Adrenal gland (tissue), 12 donors: ENCODE results near the gene ZNF619. TPM values are rescaled to one million over a fixed set of nuclear protein-coding genes. Genes with fewer than 3 reads are reported as not detected.

Source experiments
- DNase-seq, 7 donors: peaks; one replicate each; pipeline ENCODE4 v3.0.0-alpha.2; 2019 to 2020
- H3K27ac ChIP-seq, 5 donors: fragments of 200-600 bp; sonication (generic) in 4 of 5; 1 replicate in 3 of 5; 2 replicates in 2 of 5; pipeline versions ENCODE4 v1.5.1 to v1.8.0; 2016 to 2020; ENCODE audit warnings: mild to moderate bottlenecking in 1 of 5
- H3K27me3 ChIP-seq: fragments of 200-600 bp; 2 replicates; pipeline ENCODE4 v1.8.0; 2021
- H3K36me3 ChIP-seq, 2 donors: fragments of 200-600 bp; replicated peaks in 1 of 2; 1 replicate in 1 of 2; 2 replicates in 1 of 2; pipeline versions ENCODE4 v1.5.1 to v1.8.0; 2018 to 2022
- H3K4me1 ChIP-seq, 2 donors: fragments of 200-600 bp; replicated peaks in 1 of 2; 1 replicate in 1 of 2; 2 replicates in 1 of 2; pipeline versions ENCODE4 v1.5.1 to v1.8.0; 2018 to 2021
- H3K4me3 ChIP-seq, 4 donors: fragments of 200-600 bp; sonication (generic) in 3 of 4; one replicate each; pipeline ENCODE4 v1.5.1; 2016 to 2018
- H3K9me3 ChIP-seq, 3 donors: fragments of 200-600 bp; sonication (generic) in 1 of 3; replicated peaks in 1 of 3; 1 replicate in 2 of 3; 2 replicates in 1 of 3; pipeline versions ENCODE4 v1.5.1 to v1.8.0; 2016 to 2021
- POLR2A ChIP-seq, 2 donors: fragments of 450-650 bp; IDR thresholded peaks; one replicate each; pipeline ENCODE4 v1.6.1; 2017; ENCODE audit warnings: antibody characterized with exemption in 2 of 2, mild to moderate bottlenecking in 2 of 2, moderate library complexity in 1 of 2
- WGBS, 4 donors: extraction: QIAGEN DNeasy Blood & Tissue Kit in 2 of 4; methylation state at CpG; one replicate each; pipeline versions ENCODE4 v1.1.5 to v1.1.7; 2013 to 2017; 5-methylcytosine and 5-hydroxymethylcytosine counted together
- intact Hi-C, 2 donors: fragments of 100-400 bp; cut with DNase I; formaldehyde crosslinking; loops; one replicate each; pipeline versions ENCODE4 v1.14.1 to v1.15.0; 2022 to 2023
- polyA plus RNA-seq, 3 donors: library from polyadenylated mRNA; stranded (reverse); fragments of 200-250 nt in 2 of 3; fragments of 350-450 nt in 1 of 3; fragmentation: Illumina TruSeq in 1 of 3; extraction: RNeasy Lipid Tissue Mini Kit (QIAGEN cat#74804) in 1 of 3; gene quantifications; one replicate each; pipeline ENCODE4 v1.2.3, GENCODE V29; 2013 to 2014
- total RNA-seq, 9 donors: library from RNA; depleted of rRNA in 4 of 9; stranded (reverse); fragments of >200 nt in 4 of 9; fragments of 120-200 nt in 1 of 9; fragmentation: NEBNext Ultra II Directional in 1 of 9; extraction: Animal tissue kit (Norgen Biotek cat#: 25700) in 1 of 9; gene quantifications; one replicate each; pipeline versions ENCODE4 v1.1.0 to v1.2.4, GENCODE V29; 2013 to 2023
- TF ChIP-seq, protein P1 (sequence below), 6 experiments: fragments of 450-650 bp in 4 of 6; fragments of 200-600 bp in 2 of 6; sonication (generic) in 1 of 6; IDR thresholded peaks; 1 replicate in 5 of 6; 2 replicates in 1 of 6; pipeline versions ENCODE4 v1.5.1 to v1.8.0; 2016 to 2021; ENCODE audit warnings: antibody characterized with exemption in 6 of 6, mild to moderate bottlenecking in 2 of 6, moderate library complexity in 1 of 6
- donor health status: healthy with polysubstance abuse.
- donor health status: Bipolar disorder and iron deficiency.
- donor health status: DM: yes; HTN: yes; CAD: no.
- donor health status: DM: no; HTN: no; CAD: no.
- donor health status: DM: no; HTN: no; CAD: no.
- donor health status: DM: yes; HTN: yes; CAD: no.

ZNF619 gene
- total and polyA plus RNA-seq, 12 donors = 0.77 to 11.0 (median 5.7) TPM

DNA sequence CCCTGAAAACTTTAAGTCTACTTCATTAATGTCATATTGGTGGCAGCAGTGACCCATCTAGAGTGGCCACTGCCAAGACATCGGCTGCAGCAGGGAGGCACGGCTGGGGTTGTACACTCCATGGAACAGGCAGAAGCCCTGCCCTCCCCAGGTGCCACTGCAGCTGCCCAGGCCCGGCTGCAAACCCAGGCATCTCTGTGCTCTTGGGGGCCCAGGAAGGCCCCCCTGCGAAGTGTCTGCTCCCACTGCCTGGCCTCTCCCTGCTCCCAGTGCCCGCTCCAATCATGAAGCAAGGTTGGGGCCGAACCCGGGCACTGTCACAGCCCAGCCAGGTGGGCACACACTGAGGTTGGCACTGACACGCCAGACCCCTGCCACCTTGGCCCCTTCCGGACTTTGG lies 31.9 kb upstream of the ZNF619 start:
- Histone ChIP-seq H3K27me3 (no peaks in the 10 kb centered on the region), H3K9me3 (no peaks in the 10 kb centered on the region), H3K4me3 (no peak overlapping the region), H3K36me3 (no peaks in the 10 kb centered on the region), H3K4me1 (no peaks in the 10 kb centered on the region), H3K27ac (no peak overlapping the region)
- TF ChIP-seq POLR2A (IDR thresholded peaks at IDR 0.05) = no peak
- TF ChIP-seq, protein P1, sequence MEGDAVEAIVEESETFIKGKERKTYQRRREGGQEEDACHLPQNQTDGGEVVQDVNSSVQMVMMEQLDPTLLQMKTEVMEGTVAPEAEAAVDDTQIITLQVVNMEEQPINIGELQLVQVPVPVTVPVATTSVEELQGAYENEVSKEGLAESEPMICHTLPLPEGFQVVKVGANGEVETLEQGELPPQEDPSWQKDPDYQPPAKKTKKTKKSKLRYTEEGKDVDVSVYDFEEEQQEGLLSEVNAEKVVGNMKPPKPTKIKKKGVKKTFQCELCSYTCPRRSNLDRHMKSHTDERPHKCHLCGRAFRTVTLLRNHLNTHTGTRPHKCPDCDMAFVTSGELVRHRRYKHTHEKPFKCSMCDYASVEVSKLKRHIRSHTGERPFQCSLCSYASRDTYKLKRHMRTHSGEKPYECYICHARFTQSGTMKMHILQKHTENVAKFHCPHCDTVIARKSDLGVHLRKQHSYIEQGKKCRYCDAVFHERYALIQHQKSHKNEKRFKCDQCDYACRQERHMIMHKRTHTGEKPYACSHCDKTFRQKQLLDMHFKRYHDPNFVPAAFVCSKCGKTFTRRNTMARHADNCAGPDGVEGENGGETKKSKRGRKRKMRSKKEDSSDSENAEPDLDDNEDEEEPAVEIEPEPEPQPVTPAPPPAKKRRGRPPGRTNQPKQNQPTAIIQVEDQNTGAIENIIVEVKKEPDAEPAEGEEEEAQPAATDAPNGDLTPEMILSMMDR (IDR thresholded peaks at IDR 0.05) = no peak
- no peak for DNase-seq
- intact Hi-C loops = no loop called here
- 92 to 100% (median 94%) methylated on average over 5 to 9 of the region's 9 CpGs for WGBS, 4 donors

DNA sequence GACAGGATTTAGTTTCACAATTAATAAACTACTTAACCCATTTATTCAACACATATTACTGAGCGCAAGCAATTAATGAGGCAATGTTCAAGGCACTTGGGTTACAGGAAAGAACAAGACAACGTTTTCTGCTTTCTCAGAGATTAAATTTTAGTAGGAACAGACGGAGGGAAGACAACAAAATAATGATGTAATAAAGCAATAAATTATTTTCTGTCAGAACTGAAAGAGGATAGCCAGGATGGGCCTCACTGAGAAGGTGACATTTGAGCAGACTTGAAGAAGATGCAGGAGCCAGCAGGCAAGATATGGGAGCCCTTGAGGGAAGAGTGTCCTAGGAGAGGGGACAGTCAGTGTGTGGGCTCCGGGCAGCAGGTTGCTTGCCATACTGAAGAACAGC lies 31.0 kb upstream of the ZNF619 start:
- no peaks in the 10 kb centered on the region for H3K36me3 ChIP-seq

DNA sequence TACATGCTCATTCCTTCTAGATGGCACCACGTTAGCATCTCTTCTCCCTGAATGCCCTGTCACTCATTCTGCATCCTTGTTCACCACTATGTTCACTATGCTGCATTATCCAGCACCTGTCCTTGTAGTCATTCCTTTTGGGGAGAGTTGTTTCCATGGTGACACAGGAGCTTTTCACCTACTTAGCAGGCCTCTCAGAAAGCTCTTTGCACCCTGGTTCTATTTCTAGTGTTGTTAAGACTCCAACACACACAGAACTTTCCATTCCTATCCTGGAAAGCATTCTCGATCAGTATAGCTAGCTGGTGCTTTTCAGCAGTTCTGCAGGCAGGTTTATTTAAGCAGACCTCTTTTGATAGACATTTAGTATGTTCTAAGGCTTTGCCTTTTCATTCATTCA lies 26.5 kb upstream of the ZNF619 start:
- no peaks in the 10 kb centered on the region for H3K27me3 ChIP-seq
- 78 to 96% (median 88%) methylated on average over 2 of the region's 2 CpGs for WGBS, 4 donors
- H3K9me3 ChIP-seq = no peaks in the 10 kb centered on the region
- intact Hi-C loops = loop anchor here in 1 of 2 donors (10.0 kb wide), 1 partner anchor 64 kb away; no protein-coding TSS in a partner anchor
- no peak overlapping the region for H3K27ac ChIP-seq
- no peak for TF ChIP-seq POLR2A (IDR thresholded peaks at IDR 0.05)
- TF ChIP-seq, protein P1 (IDR thresholded peaks at IDR 0.05) = no peak
- H3K36me3 ChIP-seq = no peaks in the 10 kb centered on the region
- H3K4me1 ChIP-seq = peaks cover 6 to 19% of the 10 kb centered on the region in 2 donors
- no peak for DNase-seq
- H3K4me3 ChIP-seq = no peak overlapping the region

More for the DNA sequence above, 31.0 kb upstream of the ZNF619 start:
- Histone ChIP-seq H3K9me3 (no peaks in the 10 kb centered on the region), H3K4me3 (no peak overlapping the region), H3K27me3 (no peaks in the 10 kb centered on the region), H3K4me1 (no peaks in the 10 kb centered on the region), H3K27ac (no peak overlapping the region)
- intact Hi-C loops = no loop called here
- TF ChIP-seq, protein P1 (IDR thresholded peaks at IDR 0.05) = no peak
- no peak for TF ChIP-seq POLR2A (IDR thresholded peaks at IDR 0.05)
- WGBS, 4 donors = 64 to 78% (median 73%) methylated on average over 4 of the region's 4 CpGs
- DNase-seq = no peak

DNA sequence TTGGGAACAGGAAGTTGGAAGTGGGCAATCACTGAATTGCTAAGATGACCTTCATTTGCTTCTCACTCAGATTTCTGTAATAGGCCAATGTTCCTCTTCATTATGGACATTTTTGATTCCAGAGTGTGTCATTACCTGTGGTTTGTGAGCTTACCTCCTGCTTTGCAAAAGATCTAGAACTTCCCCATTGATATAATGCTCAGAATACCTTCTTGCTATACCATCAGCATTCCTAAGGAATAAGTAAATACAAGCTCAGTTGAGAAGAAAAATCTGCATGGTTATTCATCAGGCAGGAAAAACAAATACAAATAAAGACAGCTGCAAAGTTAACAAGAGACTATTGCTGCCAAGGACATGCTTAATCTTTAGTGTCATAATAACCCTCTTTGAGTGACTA lies 25.4 kb upstream of the ZNF619 start:
- Histone ChIP-seq H3K4me1 (peaks cover 6 to 25% of the 10 kb centered on the region in 2 donors), H3K9me3 (no peaks in the 10 kb centered on the region), H3K27ac (no peak overlapping the region), H3K36me3 (no peaks in the 10 kb centered on the region), H3K4me3 (no peak overlapping the region), H3K27me3 (no peaks in the 10 kb centered on the region)
- DNase-seq = no peak
- TF ChIP-seq, protein P1 (IDR thresholded peaks at IDR 0.05) = no peak
- no peak for TF ChIP-seq POLR2A (IDR thresholded peaks at IDR 0.05)
- intact Hi-C loops = loop anchor here in 1 of 2 donors (10.0 kb wide), 1 partner anchor 63 kb away; no protein-coding TSS in a partner anchor
